ENCODE data around the gene INAFM1.
"Not testable (repeated sequence)": the region's sequence is repeated elsewhere in the genome, so short reads cannot be mapped to it uniquely, and the experiment has no call there.

- not testable (repeated sequence) for TF ChIP-seq POLR2A (IDR thresholded peaks at IDR 0.05)
- TF ChIP-seq, protein P1, sequence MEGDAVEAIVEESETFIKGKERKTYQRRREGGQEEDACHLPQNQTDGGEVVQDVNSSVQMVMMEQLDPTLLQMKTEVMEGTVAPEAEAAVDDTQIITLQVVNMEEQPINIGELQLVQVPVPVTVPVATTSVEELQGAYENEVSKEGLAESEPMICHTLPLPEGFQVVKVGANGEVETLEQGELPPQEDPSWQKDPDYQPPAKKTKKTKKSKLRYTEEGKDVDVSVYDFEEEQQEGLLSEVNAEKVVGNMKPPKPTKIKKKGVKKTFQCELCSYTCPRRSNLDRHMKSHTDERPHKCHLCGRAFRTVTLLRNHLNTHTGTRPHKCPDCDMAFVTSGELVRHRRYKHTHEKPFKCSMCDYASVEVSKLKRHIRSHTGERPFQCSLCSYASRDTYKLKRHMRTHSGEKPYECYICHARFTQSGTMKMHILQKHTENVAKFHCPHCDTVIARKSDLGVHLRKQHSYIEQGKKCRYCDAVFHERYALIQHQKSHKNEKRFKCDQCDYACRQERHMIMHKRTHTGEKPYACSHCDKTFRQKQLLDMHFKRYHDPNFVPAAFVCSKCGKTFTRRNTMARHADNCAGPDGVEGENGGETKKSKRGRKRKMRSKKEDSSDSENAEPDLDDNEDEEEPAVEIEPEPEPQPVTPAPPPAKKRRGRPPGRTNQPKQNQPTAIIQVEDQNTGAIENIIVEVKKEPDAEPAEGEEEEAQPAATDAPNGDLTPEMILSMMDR (IDR thresholded peaks at IDR 0.05): not testable (repeated sequence)
Measured at GRCh38 chr19:47300867-47301266, 26.2 kb downstream of the INAFM1 start.

All from vagina (tissue), 2 donors.